Progenitor cell of endocrine pancreas (in vitro differentiated cells): Measurements from ENCODE around the gene NRXN2. TPM values are rescaled to one million over a fixed set of nuclear protein-coding genes. Genes with fewer than 3 reads are reported as not detected.

Experiments used
- DNase-seq: peaks from one replicate; pipeline ENCODE4 v3.0.0; 2021; ENCODE audit warnings: low spot score; ENCODE audit not compliant: unreplicated experiment
- H3K27ac Mint-ChIP-seq: 2 replicates; pipeline ENCODE4 v1.8.0; 2021; ENCODE audit warnings: mild to moderate bottlenecking, moderate library complexity, mixed read lengths
- H3K27me3 Mint-ChIP-seq: 2 replicates; pipeline ENCODE4 v1.8.0; 2021; ENCODE audit warnings: mixed read lengths
- H3K36me3 Mint-ChIP-seq: 2 replicates; pipeline ENCODE4 v1.8.0; 2022; ENCODE audit warnings: mixed read lengths; ENCODE audit not compliant: insufficient read depth
- H3K4me1 Mint-ChIP-seq: 2 replicates; pipeline ENCODE4 v1.8.0; 2021; ENCODE audit warnings: low read depth, mixed read lengths
- H3K4me3 Mint-ChIP-seq: 2 replicates; pipeline ENCODE4 v1.8.0; 2021; ENCODE audit warnings: low read depth, mild to moderate bottlenecking, moderate library complexity, mixed read lengths
- H3K9me3 Mint-ChIP-seq: 2 replicates; pipeline ENCODE4 v1.8.0; 2021; ENCODE audit warnings: low read depth, mixed read lengths
- CTCF ChIP-seq: fragments of 200-600 bp; sonication (generic); IDR thresholded peaks from one replicate; pipeline ENCODE4 v1.5.0; 2021; ENCODE audit warnings: antibody characterized with exemption, mild to moderate bottlenecking; ENCODE audit not compliant: unreplicated experiment
- total RNA-seq: library from RNA; stranded (reverse); gene quantifications from 2 replicates; pipeline ENCODE4 v1.2.1, GENCODE V29; 2021

NRXN2 gene
- total RNA-seq, 1 donor from 2014 or later: 0.17 TPM

- no peak overlapping the region for H3K4me3 Mint-ChIP-seq
- no peaks in the 10 kb centered on the region for H3K4me1 Mint-ChIP-seq
- DNase-seq: no peak
- no peaks in the 10 kb centered on the region for H3K36me3 Mint-ChIP-seq
- TF ChIP-seq CTCF: no peak
- no peaks in the 10 kb centered on the region for H3K9me3 Mint-ChIP-seq
- no peak overlapping the region for H3K27ac Mint-ChIP-seq
- H3K27me3 Mint-ChIP-seq: peaks cover 21% of the 10 kb centered on the region
Measured at GRCh38 chr11:64663656-64664055, 59.3 kb downstream of the NRXN2 start.

GRCh38 chr11:64661614-64662013 is 61.4 kb downstream of the NRXN2 start:
- no peak for TF ChIP-seq CTCF

GRCh38 chr11:64661146-64661545 is 61.9 kb downstream of the NRXN2 start:
- Mint-ChIP-seq H3K36me3 (no peaks in the 10 kb centered on the region), H3K4me3 (no peak overlapping the region), H3K27me3 (peaks cover 13% of the 10 kb centered on the region), H3K27ac (no peak overlapping the region), H3K4me1 (no peaks in the 10 kb centered on the region), H3K9me3 (no peaks in the 10 kb centered on the region)
- no peak for DNase-seq
- no peak for TF ChIP-seq CTCF

More at GRCh38 chr11:64661614-64662013, 61.4 kb downstream of the NRXN2 start:
- no peak overlapping the region for H3K27ac Mint-ChIP-seq
- H3K9me3 Mint-ChIP-seq: no peaks in the 10 kb centered on the region
- no peak overlapping the region for H3K4me3 Mint-ChIP-seq
- H3K27me3 Mint-ChIP-seq: peaks cover 13% of the 10 kb centered on the region
- H3K36me3 Mint-ChIP-seq: no peaks in the 10 kb centered on the region
- DNase-seq: no peak
- no peaks in the 10 kb centered on the region for H3K4me1 Mint-ChIP-seq

GRCh38 chr11:64660706-64661105 is 62.3 kb downstream of the NRXN2 start:
- Mint-ChIP-seq H3K4me1 (no peaks in the 10 kb centered on the region), H3K27ac (no peak overlapping the region), H3K27me3 (peaks cover 14% of the 10 kb centered on the region), H3K9me3 (no peaks in the 10 kb centered on the region), H3K36me3 (no peaks in the 10 kb centered on the region), H3K4me3 (no peak overlapping the region)
- no peak for TF ChIP-seq CTCF
- DNase-seq: no peak

- Mint-ChIP-seq H3K9me3 (no peaks in the 10 kb centered on the region), H3K27me3 (peaks cover 16% of the 10 kb centered on the region), H3K36me3 (no peaks in the 10 kb centered on the region), H3K4me3 (no peak overlapping the region), H3K4me1 (no peaks in the 10 kb centered on the region), H3K27ac (no peak overlapping the region)
- DNase-seq: no peak
- TF ChIP-seq CTCF: no peak
Measured at GRCh38 chr11:64660205-64660604, 62.8 kb downstream of the NRXN2 start.
